NCI-H2227 treated with DMSO at 0.1 percent for 48 hours (cell line): ENCODE results near the gene DLST.

Experiments
- DNase-seq: peaks from one replicate; lab custom pipeline; 2025; lab: John Stamatoyannopoulos, UW

The DLST gene

GRCh38 chr14:74881431-74882102 is at the start of gene DLST:
Gene DLST (plus strand): TSS chr14:74881916. CDS start chr14:74881954, 38 bp downstream.
- DNase-seq, result peak; percentile 75

GRCh38 chr14:74832849-74833248 is 48.9 kb upstream of the DLST start:
- DNase-seq, result no peak

GRCh38 chr14:74834692-74835392 is 46.9 kb upstream of the DLST start:
- no peak for DNase-seq

GRCh38 chr14:74835645-74836250 is 46.0 kb upstream of the DLST start:
- DNase-seq, result no peak

GRCh38 chr14:74836251-74836960 is 45.3 kb upstream of the DLST start:
- no peak for DNase-seq

- no peak for DNase-seq
These were observed 43.5 kb upstream of the DLST start for GRCh38 chr14:74838166-74838565.

- no peak for DNase-seq
These were observed 41.1 kb upstream of the DLST start for GRCh38 chr14:74840603-74841030.

- DNase-seq, result no peak
These were observed 40.2 kb upstream of the DLST start for GRCh38 chr14:74841230-74842207.

GRCh38 chr14:74843653-74844052 is 38.1 kb upstream of the DLST start:
- no peak for DNase-seq

GRCh38 chr14:74846168-74846567 is 35.5 kb upstream of the DLST start:
- DNase-seq, result no peak

- DNase-seq, result no peak
These were observed 34.6 kb upstream of the DLST start for GRCh38 chr14:74846968-74847665.

GRCh38 chr14:74848768-74849167 is 32.9 kb upstream of the DLST start:
- DNase-seq, result no peak

GRCh38 chr14:74852922-74853530 is 28.7 kb upstream of the DLST start:
- DNase-seq, result no peak

GRCh38 chr14:74853581-74853980 is 28.1 kb upstream of the DLST start:
- DNase-seq, result no peak

GRCh38 chr14:74855021-74855420 is 26.7 kb upstream of the DLST start:
- DNase-seq, result no peak

GRCh38 chr14:74855945-74856344 is 25.8 kb upstream of the DLST start:
- no peak for DNase-seq

- no peak for DNase-seq
These were observed 25.4 kb upstream of the DLST start for GRCh38 chr14:74856366-74856765.

GRCh38 chr14:74858022-74858421 is 23.7 kb upstream of the DLST start:
- no peak for DNase-seq

- DNase-seq, result no peak
These were observed 21.8 kb upstream of the DLST start for GRCh38 chr14:74859757-74860552.
